ENCODE data around the gene DNAH5. TPM values are rescaled to one million over a fixed set of nuclear protein-coding genes. Genes with fewer than 3 reads are reported as not detected.

The DNAH5 gene
- total and polyA plus RNA-seq, 2 of the 8 experiments (the other 6 are each of a cell fraction or from before 2014, with no cell fraction given), result 0.30 to 0.73 TPM

DNA sequence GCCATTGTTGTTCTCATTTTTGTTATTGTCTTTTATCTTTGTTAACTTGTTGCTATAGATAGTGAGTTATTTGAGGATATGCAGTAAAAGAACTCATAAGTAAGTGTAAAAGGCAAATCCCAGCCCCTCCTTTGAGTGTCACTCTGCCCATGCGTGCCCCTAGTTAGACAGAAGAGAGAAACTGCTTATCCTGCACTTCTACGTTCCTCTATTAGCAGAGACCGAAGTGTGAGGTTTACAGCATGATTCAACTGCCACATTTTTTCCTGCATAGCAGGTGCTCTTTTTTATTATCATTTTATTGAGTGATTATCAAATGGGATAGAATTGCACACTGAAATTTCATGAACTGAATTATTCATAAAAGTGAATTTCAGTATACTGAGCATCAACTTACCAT, 12.0 kb upstream of the DNAH5 start (continued):
- TF ChIP-seq, protein P1, sequence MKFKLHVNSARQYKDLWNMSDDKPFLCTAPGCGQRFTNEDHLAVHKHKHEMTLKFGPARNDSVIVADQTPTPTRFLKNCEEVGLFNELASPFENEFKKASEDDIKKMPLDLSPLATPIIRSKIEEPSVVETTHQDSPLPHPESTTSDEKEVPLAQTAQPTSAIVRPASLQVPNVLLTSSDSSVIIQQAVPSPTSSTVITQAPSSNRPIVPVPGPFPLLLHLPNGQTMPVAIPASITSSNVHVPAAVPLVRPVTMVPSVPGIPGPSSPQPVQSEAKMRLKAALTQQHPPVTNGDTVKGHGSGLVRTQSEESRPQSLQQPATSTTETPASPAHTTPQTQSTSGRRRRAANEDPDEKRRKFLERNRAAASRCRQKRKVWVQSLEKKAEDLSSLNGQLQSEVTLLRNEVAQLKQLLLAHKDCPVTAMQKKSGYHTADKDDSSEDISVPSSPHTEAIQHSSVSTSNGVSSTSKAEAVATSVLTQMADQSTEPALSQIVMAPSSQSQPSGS (IDR thresholded peaks at IDR 0.05; ENCODE audit: low read length), result no peak
- TF ChIP-seq TAF1 (IDR thresholded peaks at IDR 0.05; ENCODE audit: low read depth, low read length), result no peak
- TF ChIP-seq SAP30 (IDR thresholded peaks at IDR 0.05; ENCODE audit: insufficient read depth, insufficient replicate concordance, low read length), result no peak
- TF ChIP-seq POLR2AphosphoS5 (IDR thresholded peaks at IDR 0.05; ENCODE audit: low read depth, low read length), result no peak
- no peak for TF ChIP-seq FOSL1 (IDR thresholded peaks at IDR 0.05; ENCODE audit: insufficient read depth, low read depth, low read length)
- TF ChIP-seq SUZ12 (IDR thresholded peaks at IDR 0.05; ENCODE audit: low read length), result no peak
- no peak for TF ChIP-seq CBX5 (IDR thresholded peaks at IDR 0.05; ENCODE audit: low read depth, low read length)

Data from H1 (cell line).